B cell (primary cell): ENCODE measurements around the gene RABEP2.

Source experiments
- EZH2 ChIP-seq: IDR thresholded peaks from 2 replicates; pipeline ENCODE4 v1.6.1; 2012; ENCODE audit warnings: borderline replicate concordance, low read depth, mild to moderate bottlenecking, moderate library complexity, low read length; ENCODE audit not compliant: insufficient read depth, poor library complexity, severe bottlenecking
- TF ChIP-seq, protein P1 (sequence below): fragments of 200-600 bp; IDR thresholded peaks from one replicate; pipeline ENCODE4 v1.8.0; 2022; ENCODE audit warnings: antibody characterized with exemption, mild to moderate bottlenecking

DNA sequence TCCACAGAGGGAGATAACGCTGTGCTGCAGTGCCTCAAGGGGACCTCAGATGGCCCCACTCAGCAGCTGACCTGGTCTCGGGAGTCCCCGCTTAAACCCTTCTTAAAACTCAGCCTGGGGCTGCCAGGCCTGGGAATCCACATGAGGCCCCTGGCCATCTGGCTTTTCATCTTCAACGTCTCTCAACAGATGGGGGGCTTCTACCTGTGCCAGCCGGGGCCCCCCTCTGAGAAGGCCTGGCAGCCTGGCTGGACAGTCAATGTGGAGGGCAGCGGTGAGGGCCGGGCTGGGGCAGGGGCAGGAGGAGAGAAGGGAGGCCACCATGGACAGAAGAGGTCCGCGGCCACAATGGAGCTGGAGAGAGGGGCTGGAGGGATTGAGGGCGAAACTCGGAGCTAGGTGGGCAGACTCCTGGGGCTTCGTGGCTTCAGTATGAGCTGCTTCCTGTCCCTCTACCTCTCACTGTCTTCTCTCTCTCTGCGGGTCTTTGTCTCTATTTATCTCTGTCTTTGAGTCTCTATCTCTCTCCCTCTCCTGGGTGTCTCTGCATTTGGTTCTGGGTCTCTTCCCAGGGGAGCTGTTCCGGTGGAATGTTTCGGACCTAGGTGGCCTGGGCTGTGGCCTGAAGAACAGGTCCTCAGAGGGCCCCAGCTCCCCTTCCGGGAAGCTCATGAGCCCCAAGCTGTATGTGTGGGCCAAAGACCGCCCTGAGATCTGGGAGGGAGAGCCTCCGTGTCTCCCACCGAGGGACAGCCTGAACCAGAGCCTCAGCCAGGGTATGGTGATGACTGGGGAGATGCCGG, 7.5 kb upstream of the RABEP2 start:
- TF ChIP-seq, protein P1, sequence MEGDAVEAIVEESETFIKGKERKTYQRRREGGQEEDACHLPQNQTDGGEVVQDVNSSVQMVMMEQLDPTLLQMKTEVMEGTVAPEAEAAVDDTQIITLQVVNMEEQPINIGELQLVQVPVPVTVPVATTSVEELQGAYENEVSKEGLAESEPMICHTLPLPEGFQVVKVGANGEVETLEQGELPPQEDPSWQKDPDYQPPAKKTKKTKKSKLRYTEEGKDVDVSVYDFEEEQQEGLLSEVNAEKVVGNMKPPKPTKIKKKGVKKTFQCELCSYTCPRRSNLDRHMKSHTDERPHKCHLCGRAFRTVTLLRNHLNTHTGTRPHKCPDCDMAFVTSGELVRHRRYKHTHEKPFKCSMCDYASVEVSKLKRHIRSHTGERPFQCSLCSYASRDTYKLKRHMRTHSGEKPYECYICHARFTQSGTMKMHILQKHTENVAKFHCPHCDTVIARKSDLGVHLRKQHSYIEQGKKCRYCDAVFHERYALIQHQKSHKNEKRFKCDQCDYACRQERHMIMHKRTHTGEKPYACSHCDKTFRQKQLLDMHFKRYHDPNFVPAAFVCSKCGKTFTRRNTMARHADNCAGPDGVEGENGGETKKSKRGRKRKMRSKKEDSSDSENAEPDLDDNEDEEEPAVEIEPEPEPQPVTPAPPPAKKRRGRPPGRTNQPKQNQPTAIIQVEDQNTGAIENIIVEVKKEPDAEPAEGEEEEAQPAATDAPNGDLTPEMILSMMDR: no peak
- no peak for TF ChIP-seq EZH2
